Smooth muscle cell (in vitro differentiated cells): Measurements from ENCODE around the gene NXNL1. TPM values are rescaled to one million over a fixed set of nuclear protein-coding genes. Genes with fewer than 3 reads are reported as not detected.

Experiments
- DNase-seq: peaks from one replicate; lab custom pipeline; 2025; ENCODE audit not compliant: unreplicated experiment; lab: John Stamatoyannopoulos, UW
- H2AFZ ChIP-seq: fragments of 200-600 bp; sonication (generic); 2 replicates; pipeline ENCODE4 v1.6.0; 2016; ENCODE audit warnings: antibody characterized with exemption, low read depth, mild to moderate bottlenecking
- H3F3A ChIP-seq: fragments of 200-600 bp; sonication (generic); 2 replicates; pipeline ENCODE4 v1.6.0; 2017; ENCODE audit warnings: antibody characterized with exemption, low read depth
- H3K27ac ChIP-seq: fragments of 200-600 bp; sonication (generic); 2 replicates; pipeline ENCODE4 v1.5.1; 2016; ENCODE audit warnings: low read depth, mild to moderate bottlenecking
- H3K27me3 ChIP-seq: fragments of 200-600 bp; sonication (generic); 2 replicates; pipeline ENCODE4 v1.6.1; 2016; ENCODE audit warnings: low read depth, mild to moderate bottlenecking
- H3K36me3 ChIP-seq: fragments of 200-600 bp; sonication (generic); 2 replicates; pipeline ENCODE4 v1.5.1; 2016; ENCODE audit warnings: low read depth
- H3K4me1 ChIP-seq: fragments of 200-600 bp; sonication (generic); 2 replicates; pipeline ENCODE4 v1.5.1; 2016; ENCODE audit warnings: low read depth
- H3K4me2 ChIP-seq: fragments of 200-600 bp; sonication (generic); 2 replicates; pipeline ENCODE4 v1.6.0; 2016; ENCODE audit warnings: mild to moderate bottlenecking
- H3K4me3 ChIP-seq: fragments of 200-600 bp; sonication (generic); 2 replicates; pipeline ENCODE4 v1.5.1; 2016; ENCODE audit warnings: mild to moderate bottlenecking
- H3K79me2 ChIP-seq: fragments of 200-600 bp; sonication (generic); 2 replicates; pipeline ENCODE4 v1.6.0; 2016; ENCODE audit warnings: low read depth, mild to moderate bottlenecking
- H3K9ac ChIP-seq: fragments of 200-600 bp; sonication (generic); 2 replicates; pipeline ENCODE4 v1.6.0; 2016; ENCODE audit warnings: low read depth
- H3K9me3 ChIP-seq: fragments of 200-600 bp; sonication (generic); replicated peaks from 2 replicates; pipeline ENCODE4 v1.5.1; 2016; ENCODE audit warnings: low read depth
- H4K20me1 ChIP-seq: fragments of 200-600 bp; sonication (generic); 2 replicates; pipeline ENCODE4 v1.6.0; 2016; ENCODE audit warnings: low read depth
- CTCF ChIP-seq: fragments of 200-600 bp; sonication (generic); IDR thresholded peaks from 2 replicates; pipeline ENCODE4 v1.5.1; 2017; ENCODE audit warnings: borderline replicate concordance, mild to moderate bottlenecking, antibody characterized with exemption; ENCODE audit not compliant: insufficient read depth, poor library complexity, severe bottlenecking
- WGBS: methylation state at CpG from one replicate; pipeline ENCODE4 v1.1.7; 2016; ENCODE audit warnings: low lambda C conversion rate; 5-methylcytosine and 5-hydroxymethylcytosine counted together
- polyA plus RNA-seq: library from polyadenylated mRNA; unstranded; fragments of >200 nt; fragmentation: Nextera tagmentation; extraction: Ambion mirVana; gene quantifications from 2 replicates; pipeline ENCODE4 v1.2.1, GENCODE V29; 2016
- total RNA-seq: library from RNA; depleted of rRNA; stranded (reverse); fragments of >200 nt; gene quantifications from 2 replicates; pipeline ENCODE4 v1.2.3, GENCODE V29; 2014

NXNL1 gene
- total and polyA plus RNA-seq, 2 experiments from 2014 or later = 0.45 TPM; not detected in 1

GRCh38 chr19:17488593-17489391, 28.1 kb upstream of the NXNL1 start:
- no peak overlapping the region for H3K27ac ChIP-seq

GRCh38 chr19:17487284-17488121, 26.8 kb upstream of the NXNL1 start:
- H3K27ac ChIP-seq = no peak overlapping the region
- H2AFZ ChIP-seq = no peak overlapping the region
- H3K4me1 ChIP-seq = no peaks in the 10 kb centered on the region
- H3K27me3 ChIP-seq = no peaks in the 10 kb centered on the region
- H3K9ac ChIP-seq = no peak overlapping the region
- 85% methylated on average over 18 of the region's 18 CpGs for WGBS
- no peaks in the 10 kb centered on the region for H3K36me3 ChIP-seq
- no peak overlapping the region for H3K4me3 ChIP-seq
- peaks cover 62% of the 10 kb centered on the region for H4K20me1 ChIP-seq
- H3K79me2 ChIP-seq = no peaks in the 10 kb centered on the region
- no peak for DNase-seq
- H3F3A ChIP-seq = no peaks in the 10 kb centered on the region
- H3K4me2 ChIP-seq = no peak overlapping the region
- H3K9me3 ChIP-seq = no peaks in the 10 kb centered on the region
- TF ChIP-seq CTCF = no peak

More at GRCh38 chr19:17488593-17489391, 28.1 kb upstream of the NXNL1 start:
- peak; percentile 10 for TF ChIP-seq CTCF
- no peaks in the 10 kb centered on the region for H3F3A ChIP-seq
- peaks cover 50% of the 10 kb centered on the region for H4K20me1 ChIP-seq
- H3K4me2 ChIP-seq = peak overlapping the region; percentile 35
- H3K9ac ChIP-seq = no peak overlapping the region
- H3K9me3 ChIP-seq = no peaks in the 10 kb centered on the region
- no peaks in the 10 kb centered on the region for H3K36me3 ChIP-seq
- no peak overlapping the region for H2AFZ ChIP-seq
- DNase-seq = peak; percentile 15
- H3K4me1 ChIP-seq = no peaks in the 10 kb centered on the region
- H3K79me2 ChIP-seq = no peaks in the 10 kb centered on the region
- no peaks in the 10 kb centered on the region for H3K27me3 ChIP-seq
- WGBS = 10% methylated on average over 25 of the region's 31 CpGs
- peak overlapping the region; percentile 37 for H3K4me3 ChIP-seq

- H3K36me3 ChIP-seq = no peaks in the 10 kb centered on the region
- H3K4me1 ChIP-seq = no peaks in the 10 kb centered on the region
- H3F3A ChIP-seq = no peaks in the 10 kb centered on the region
- no peak overlapping the region for H3K9ac ChIP-seq
- H4K20me1 ChIP-seq = peaks cover 66% of the 10 kb centered on the region
- no peak overlapping the region for H2AFZ ChIP-seq
- no peak for DNase-seq
- H3K9me3 ChIP-seq = no peaks in the 10 kb centered on the region
- TF ChIP-seq CTCF = no peak
- H3K4me3 ChIP-seq = no peak overlapping the region
- H3K79me2 ChIP-seq = no peaks in the 10 kb centered on the region
- H3K27me3 ChIP-seq = no peaks in the 10 kb centered on the region
- WGBS = 97% methylated on average over 58 of the region's 58 CpGs
- no peak overlapping the region for H3K4me2 ChIP-seq
- H3K27ac ChIP-seq = no peak overlapping the region
Measured at GRCh38 chr19:17486545-17487240, 26.0 kb upstream of the NXNL1 start.
